Adipocyte (in vitro differentiated cells): ENCODE data around the gene PYY.

Source experiments
- DNase-seq: peaks from one replicate; pipeline ENCODE4 v3.0.0-alpha.2; 2015; ENCODE audit warnings: low read depth
- H3K27me3 ChIP-seq: replicated peaks from 2 replicates; pipeline ENCODE4 v1.7.0; 2013; ENCODE audit warnings: mild to moderate bottlenecking, low read length, moderate library complexity; ENCODE audit not compliant: control insufficient read depth, insufficient read depth
- H3K36me3 ChIP-seq: 2 replicates; pipeline ENCODE4 v1.7.0; 2013; ENCODE audit warnings: low read length, mild to moderate bottlenecking, moderate library complexity; ENCODE audit not compliant: control insufficient read depth, insufficient read depth, severe bottlenecking
- H3K4me1 ChIP-seq: 2 replicates; pipeline ENCODE4 v1.7.0; 2013; ENCODE audit warnings: mild to moderate bottlenecking, low read length, moderate library complexity; ENCODE audit not compliant: control insufficient read depth, insufficient read depth
- H3K4me3 ChIP-seq: 2 replicates; pipeline ENCODE4 v1.7.0; 2013; ENCODE audit warnings: mild to moderate bottlenecking, low read length, moderate library complexity
- H3K9ac ChIP-seq: 2 replicates; pipeline ENCODE4 v1.7.0; 2013; ENCODE audit warnings: mild to moderate bottlenecking, low read length, moderate library complexity
- H3K9me3 ChIP-seq: 2 replicates; pipeline ENCODE4 v1.7.0; 2013; ENCODE audit warnings: mild to moderate bottlenecking, low read length, moderate library complexity; ENCODE audit not compliant: control insufficient read depth

Gene PYY

DNA sequence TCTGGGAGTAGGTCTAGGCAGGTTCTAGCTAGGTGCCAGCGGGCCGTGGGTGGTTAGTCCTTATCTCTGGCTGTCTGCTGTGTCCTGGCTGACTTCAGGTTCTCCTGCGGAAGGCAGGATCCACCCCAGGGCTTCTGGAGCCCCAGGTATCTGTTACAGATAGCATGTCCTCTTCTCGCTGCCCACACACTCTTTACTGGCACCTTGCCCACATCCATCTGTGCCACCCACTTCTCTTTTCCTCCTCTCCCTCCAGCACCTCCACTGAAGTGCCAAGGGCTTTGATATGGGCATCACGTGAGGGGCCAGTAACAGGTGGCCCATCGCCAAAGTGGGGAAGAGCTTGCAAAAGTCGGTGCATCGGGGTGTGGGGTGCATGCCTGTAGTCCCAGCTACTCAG, 41.8 kb downstream of the PYY start:
- Histone ChIP-seq H3K27me3 (peaks cover 12% of the 10 kb centered on the region), H3K9me3 (no peaks in the 10 kb centered on the region)
- DNase-seq, result no peak

DNA sequence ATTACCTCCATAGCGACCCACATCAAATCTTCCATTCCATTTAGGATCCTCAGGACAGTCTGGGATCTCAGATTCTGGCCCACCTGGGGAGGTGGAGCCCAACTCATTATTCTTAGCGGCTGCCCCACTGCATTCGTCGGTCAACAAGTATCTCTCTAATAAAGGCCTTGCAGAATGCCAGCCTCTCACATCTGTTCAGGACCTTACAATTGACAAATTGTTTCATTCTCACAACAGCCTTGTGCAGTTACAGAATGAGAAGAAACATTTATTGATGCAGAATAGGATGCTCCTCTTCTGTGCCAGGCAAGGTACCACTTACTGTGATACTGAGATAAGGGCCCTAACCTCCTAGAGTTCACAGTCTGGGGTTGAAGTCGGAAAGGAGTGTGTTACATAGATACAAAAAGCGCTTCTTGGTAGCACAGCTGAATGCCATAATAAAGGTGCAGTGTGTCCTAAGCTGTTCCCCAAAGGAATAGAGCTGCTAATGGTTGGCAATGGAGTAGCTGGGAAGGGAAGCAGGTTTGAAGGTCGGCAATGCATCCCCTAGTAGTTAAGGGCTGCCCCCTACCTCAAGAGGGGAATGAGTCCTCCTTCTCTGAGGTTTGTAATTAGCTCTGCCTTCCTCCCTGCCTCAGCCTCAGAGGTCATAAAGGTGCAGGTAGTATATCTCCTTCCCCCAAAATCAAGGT, 44.1 kb downstream of the PYY start:
- Histone ChIP-seq H3K27me3 (peaks cover 12% of the 10 kb centered on the region), H3K9me3 (no peaks in the 10 kb centered on the region), H3K9ac (no peak overlapping the region), H3K4me1 (peaks cover 12% of the 10 kb centered on the region), H3K4me3 (no peak overlapping the region), H3K36me3 (no peaks in the 10 kb centered on the region)
- no peak for DNase-seq

More for the DNA sequence above, 41.8 kb downstream of the PYY start:
- no peak overlapping the region for H3K9ac ChIP-seq
- peaks cover 5% of the 10 kb centered on the region for H3K4me1 ChIP-seq
- no peak overlapping the region for H3K4me3 ChIP-seq
- no peaks in the 10 kb centered on the region for H3K36me3 ChIP-seq

DNA sequence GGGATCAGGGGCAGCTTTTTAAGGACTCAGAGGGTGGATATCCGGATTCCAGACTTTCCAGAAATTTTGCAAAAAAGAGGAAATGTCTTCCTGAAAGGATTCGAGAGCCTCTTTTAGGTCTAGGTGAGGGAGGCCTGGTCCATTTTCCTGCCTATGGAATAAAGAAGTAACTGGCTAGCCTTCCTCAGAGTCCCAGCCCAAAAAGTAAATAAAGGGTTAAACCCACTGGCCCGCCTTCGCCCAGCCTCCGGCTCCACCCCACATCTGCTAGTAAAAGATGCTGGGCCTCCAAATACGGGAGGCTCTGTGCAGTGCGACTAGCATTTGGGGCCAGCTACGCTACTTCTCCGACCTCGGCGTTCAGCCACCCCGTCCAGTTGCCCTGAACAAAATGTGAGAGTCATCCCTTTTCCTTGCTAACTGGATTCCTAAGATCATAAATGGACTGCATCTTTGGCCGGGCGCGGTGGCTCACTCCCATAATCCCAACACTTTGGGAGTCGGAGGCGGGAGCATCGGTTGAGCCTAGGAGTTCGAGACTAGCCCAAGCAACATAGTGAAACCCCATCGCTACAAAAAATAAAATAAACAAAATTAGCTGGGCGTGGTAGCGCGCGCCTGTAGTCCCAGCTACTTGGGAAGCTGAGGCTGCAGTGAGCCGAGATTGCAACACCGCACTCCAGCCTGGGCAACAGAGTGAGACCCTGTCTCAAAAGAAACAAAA, 45.6 kb downstream of the PYY start:
- DNase-seq, result peak; percentile 84
- Histone ChIP-seq H3K27me3 (peaks cover 10% of the 10 kb centered on the region), H3K4me1 (peaks cover 12% of the 10 kb centered on the region), H3K4me3 (peak overlapping the region; percentile 83), H3K9me3 (no peaks in the 10 kb centered on the region), H3K36me3 (no peaks in the 10 kb centered on the region), H3K9ac (peak overlapping the region; percentile 78)

DNA sequence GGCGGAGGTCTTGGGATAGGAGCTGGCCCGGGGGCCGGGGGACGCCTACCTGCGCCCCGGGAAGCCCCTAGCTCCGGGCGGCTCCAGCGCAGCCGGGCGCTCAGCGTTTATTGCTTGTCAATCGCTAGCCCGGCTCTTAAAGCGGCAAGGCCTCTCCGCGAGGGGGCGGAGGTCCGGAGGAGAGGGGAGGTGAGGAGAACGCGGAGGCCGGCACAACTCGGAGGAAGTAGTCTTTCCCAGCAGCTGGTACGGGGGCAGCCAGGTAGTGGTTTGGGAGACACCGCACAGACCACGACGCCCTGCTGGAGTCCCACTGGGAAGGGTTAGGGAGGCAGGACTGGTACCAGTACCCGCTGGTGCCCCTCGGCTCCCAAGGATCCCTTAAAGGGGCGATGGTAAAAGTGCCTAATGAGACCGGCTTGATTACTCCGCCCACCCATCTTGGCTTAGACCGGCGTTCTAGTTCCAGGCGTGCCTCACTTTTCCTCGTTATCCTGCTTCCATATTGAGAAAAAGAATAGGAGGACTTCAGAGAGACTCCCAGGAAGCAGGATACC, 46.2 kb downstream of the PYY start, which contains the start of gene MPP2:
MPP2 (minus strand) TSS at position 112 of the 557 bp plus-strand sequence. CDS start 3,076 bp downstream, outside the sequence.
- DNase-seq, result peak; percentile 93
- H3K4me1 ChIP-seq, result peaks cover 12% of the 10 kb centered on the region
- peak within 1 kb of the TSS; percentile 78 for H3K9ac ChIP-seq
- peak within 1 kb of the TSS; percentile 83 for H3K4me3 ChIP-seq
- H3K36me3 ChIP-seq, result no peaks in the 10 kb centered on the region
- peaks cover 8% of the 10 kb centered on the region for H3K27me3 ChIP-seq
- H3K9me3 ChIP-seq, result no peaks in the 10 kb centered on the region

DNA sequence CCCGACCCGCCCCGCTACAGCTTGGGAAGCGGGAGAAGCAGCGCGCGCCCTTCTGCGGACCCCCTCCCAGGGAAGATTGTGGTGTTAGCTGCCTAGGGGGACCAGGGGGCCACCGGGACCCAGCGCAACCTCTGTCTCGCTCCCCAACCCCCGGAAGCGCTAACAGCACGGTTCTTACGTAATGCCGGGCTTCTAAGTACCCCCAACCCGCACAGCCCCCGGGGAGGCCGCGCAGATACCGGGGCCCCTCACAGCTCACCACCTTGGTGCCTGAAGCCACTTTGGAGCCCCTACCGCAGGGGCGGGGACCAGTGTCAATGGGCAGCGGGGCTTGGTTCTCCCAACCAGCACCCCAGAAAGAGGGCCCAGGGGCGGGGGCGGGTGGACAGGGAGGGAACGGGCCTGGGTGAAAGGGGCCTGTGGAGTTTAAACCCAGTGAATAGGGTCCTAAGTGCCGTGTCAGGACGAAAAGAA, 46.8 kb downstream of the PYY start:
- DNase-seq, result no peak
- H3K9me3 ChIP-seq, result no peaks in the 10 kb centered on the region
- H3K9ac ChIP-seq, result peak overlapping the region; percentile 78
- peak overlapping the region; percentile 83 for H3K4me3 ChIP-seq
- H3K4me1 ChIP-seq, result peaks cover 12% of the 10 kb centered on the region
- H3K36me3 ChIP-seq, result no peaks in the 10 kb centered on the region
- H3K27me3 ChIP-seq, result peaks cover 7% of the 10 kb centered on the region

DNA sequence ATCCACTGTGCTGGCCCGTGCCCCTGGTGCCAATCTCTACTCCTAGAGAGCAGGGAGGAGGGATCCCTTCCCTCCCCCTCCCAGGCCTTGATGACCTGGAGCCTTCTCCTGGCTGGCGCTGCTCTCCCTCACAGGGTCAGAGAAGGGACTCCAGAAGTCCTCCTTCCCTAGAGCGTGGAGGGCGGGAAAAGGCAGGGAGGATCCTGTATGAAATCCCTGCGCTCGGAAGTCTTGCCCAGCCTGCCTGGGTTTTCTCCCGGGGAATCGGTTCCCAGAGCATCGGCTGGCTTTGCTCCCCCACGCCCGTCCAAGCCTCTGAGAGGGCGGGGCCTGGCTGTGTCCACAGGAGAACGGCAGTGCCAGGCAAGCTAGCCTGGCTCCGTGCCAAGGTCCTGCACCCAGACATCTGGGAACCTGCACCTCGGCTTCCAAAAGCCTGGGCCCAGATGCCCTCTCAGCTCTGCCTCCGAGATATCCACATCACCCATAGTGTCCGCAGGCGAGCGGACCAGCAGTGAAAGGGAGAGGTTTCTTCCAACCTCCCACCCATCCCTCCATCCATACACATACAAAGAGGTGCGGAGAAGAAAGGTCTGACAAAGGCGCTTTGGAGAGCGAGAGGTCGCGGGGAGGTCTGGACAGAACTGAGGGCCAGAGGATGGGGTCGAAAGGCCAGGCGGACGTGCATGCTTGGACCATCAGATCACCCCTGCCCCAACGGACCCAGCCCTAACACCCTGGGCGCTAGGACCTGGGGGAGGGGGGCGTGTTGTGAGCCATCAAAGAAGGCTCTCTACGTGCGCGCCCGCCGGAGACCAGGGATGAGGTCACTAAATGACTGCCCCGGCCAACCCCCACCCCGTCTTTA, 47.5 kb downstream of the PYY start:
- H3K4me3 ChIP-seq, result peak overlapping the region; percentile 83
- no peaks in the 10 kb centered on the region for H3K9me3 ChIP-seq
- H3K27me3 ChIP-seq, result no peaks in the 10 kb centered on the region
- peaks cover 12% of the 10 kb centered on the region for H3K4me1 ChIP-seq
- H3K9ac ChIP-seq, result no peak overlapping the region
- peak; percentile 78 for DNase-seq
- H3K36me3 ChIP-seq, result no peaks in the 10 kb centered on the region

DNA sequence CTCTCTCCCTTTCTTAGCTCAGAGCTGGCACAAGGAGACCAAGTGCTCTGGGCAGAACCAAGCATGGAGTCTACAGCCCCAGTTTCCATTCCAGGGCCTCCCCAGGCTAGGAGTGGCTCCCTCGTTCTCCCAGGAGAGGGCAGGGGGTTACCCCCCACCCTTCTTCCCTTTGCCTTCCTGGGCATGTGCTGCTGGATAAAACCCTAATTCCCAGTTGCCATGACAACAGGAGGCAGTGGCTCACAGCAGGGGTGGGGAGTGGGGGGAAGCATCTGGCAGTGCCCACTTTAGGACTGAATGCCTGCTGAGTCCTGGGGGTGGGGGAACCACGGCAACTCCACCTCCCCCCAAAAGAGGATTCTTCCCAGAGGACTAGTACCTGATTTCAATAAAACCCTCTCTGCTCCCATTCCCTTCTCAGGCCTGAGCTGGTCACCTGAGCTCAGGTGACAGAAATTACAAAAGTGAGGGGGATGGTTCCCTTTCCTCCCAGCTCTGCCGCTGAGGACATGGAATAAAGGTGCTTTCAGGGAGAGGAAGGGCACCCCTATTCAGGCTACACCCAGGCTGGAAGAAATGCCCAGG, 48.2 kb downstream of the PYY start:
- H3K36me3 ChIP-seq, result no peaks in the 10 kb centered on the region
- no peak for DNase-seq
- H3K27me3 ChIP-seq, result no peaks in the 10 kb centered on the region
- H3K9ac ChIP-seq, result no peak overlapping the region
- H3K9me3 ChIP-seq, result no peaks in the 10 kb centered on the region
- H3K4me3 ChIP-seq, result no peak overlapping the region
- H3K4me1 ChIP-seq, result peaks cover 17% of the 10 kb centered on the region
